Caco-2 (cell line): Measurements from ENCODE around the gene DPCD. TPM values are rescaled to one million over a fixed set of nuclear protein-coding genes. Genes with fewer than 3 reads are reported as not detected.

Source experiments
- BruUV-seq: library from RNA; stranded (reverse); fragments of 400-500 nt; replicated peaks from 2 replicates; lab custom pipeline; 2021; lab: Mats Ljungman, UMichigan
- CTCF ChIA-PET: fragments of 300-600 bp; sonication (Branson Sonifier 250); formaldehyde crosslinking; loops from one replicate; lab custom pipeline; 2022; ENCODE audit warnings: antibody characterized with exemption; lab: Charles Lee
- POLR2A ChIA-PET: fragments of 300-600 bp; sonication (Branson Sonifier 250); formaldehyde crosslinking; loops from one replicate; lab custom pipeline; 2022; ENCODE audit warnings: antibody characterized with exemption; lab: Charles Lee
- DNase-seq, 2 experiments: peaks; one replicate each; pipeline versions ENCODE4 v3.0.0 to v3.0.0-alpha.2; 2020 to 2022
- H3K27me3 ChIP-seq: replicated peaks from 2 replicates; pipeline ENCODE4 v1.6.0; 2011; ENCODE audit warnings: low read length; ENCODE audit not compliant: control insufficient read depth, insufficient read depth
- H3K36me3 ChIP-seq: 2 replicates; pipeline ENCODE4 v1.5.1; 2011; ENCODE audit warnings: low read length; ENCODE audit not compliant: control insufficient read depth, insufficient read depth
- H3K4me1 ChIP-seq: fragments of 250-450 bp; sonication (Bioruptor Pico); 2 replicates; pipeline ENCODE4 v1.5.1; 2020; ENCODE audit warnings: mild to moderate bottlenecking
- H3K4me3 ChIP-seq: 2 replicates; pipeline ENCODE4 v1.5.1; 2011; ENCODE audit warnings: low read depth, mild to moderate bottlenecking, control low read depth, low read length
- H3K9me3 ChIP-seq: fragments of 250-450 bp; sonication (Bioruptor Pico); 2 replicates; pipeline ENCODE4 v1.5.1; 2020; ENCODE audit warnings: mild to moderate bottlenecking, moderate library complexity
- H3K27ac Mint-ChIP-seq: one replicate; pipeline ENCODE4 v1.8.0; 2022; ENCODE audit warnings: mixed read lengths; ENCODE audit not compliant: unreplicated experiment
- H3K27me3 Mint-ChIP-seq: one replicate; pipeline ENCODE4 v1.8.0; 2022; ENCODE audit warnings: mixed read lengths; ENCODE audit not compliant: insufficient read depth, unreplicated experiment
- H3K36me3 Mint-ChIP-seq: one replicate; pipeline ENCODE4 v1.8.0; 2022; ENCODE audit warnings: mild to moderate bottlenecking, mixed read lengths; ENCODE audit not compliant: insufficient read depth, unreplicated experiment
- H3K4me1 Mint-ChIP-seq: one replicate; pipeline ENCODE4 v1.8.0; 2022; ENCODE audit warnings: low read depth, mixed read lengths; ENCODE audit not compliant: unreplicated experiment
- H3K4me3 Mint-ChIP-seq: one replicate; pipeline ENCODE4 v1.8.0; 2022; ENCODE audit warnings: mild to moderate bottlenecking, moderate library complexity, mixed read lengths; ENCODE audit not compliant: unreplicated experiment
- H3K9me3 Mint-ChIP-seq: one replicate; pipeline ENCODE4 v1.8.0; 2022; ENCODE audit warnings: mixed read lengths; ENCODE audit not compliant: unreplicated experiment
- intact Hi-C: fragments of 100-400 bp; cut with micrococcal nuclease; formaldehyde crosslinking; loops from one replicate; pipeline ENCODE4 v1.10.0; 2022; ENCODE audit not compliant: unreplicated experiment
- total RNA-seq: library from RNA; stranded (reverse); gene quantifications from 2 replicates; pipeline ENCODE4 v1.2.3, GENCODE V29; 2022
- TF ChIP-seq, protein P1 (sequence below), 2 experiments: fragments of 200-600 bp in 1 of 2; IDR thresholded peaks; 1 replicate in 1 of 2; 2 replicates in 1 of 2; pipeline versions ENCODE4 v1.5.1 to v1.8.0; 2011 to 2022; ENCODE audit warnings: antibody characterized with exemption in 1 of 2, control low read depth in 1 of 2, inconsistent platforms in 1 of 2, low read depth in 1 of 2, low read length in 1 of 2, mild to moderate bottlenecking in 1 of 2, moderate library complexity in 1 of 2; ENCODE audit not compliant: insufficient read depth in 1 of 2, severe bottlenecking in 1 of 2, unreplicated experiment in 1 of 2

DPCD gene
- total RNA-seq, 1 experiment from 2014 or later: 13.1 TPM

DNA sequence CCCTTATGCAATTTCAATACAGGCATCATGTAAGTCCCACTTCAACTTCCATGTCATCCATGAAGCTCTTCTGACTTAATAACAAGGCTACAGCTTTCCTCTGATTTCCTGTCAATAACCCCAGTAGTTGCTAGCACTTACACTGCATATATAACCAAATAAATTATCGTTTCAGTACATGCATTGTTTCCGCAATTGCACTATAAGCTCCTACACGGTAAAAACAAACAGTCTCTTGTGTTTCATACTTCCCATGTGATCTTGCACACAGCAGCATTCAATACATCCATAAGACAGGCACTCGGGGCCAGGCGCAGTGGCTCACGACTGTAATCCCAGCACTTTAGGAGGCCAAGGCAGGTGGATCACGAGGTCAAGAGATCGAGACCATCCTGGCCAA is 65.4 kb downstream of the DPCD start:
- ChIA-PET POLR2A (no interaction called here), CTCF (no interaction called here)
- Histone ChIP-seq H3K4me3 (no peak overlapping the region), H3K27me3 (no peaks in the 10 kb centered on the region), H3K9me3 (no peaks in the 10 kb centered on the region), H3K4me1 (no peaks in the 10 kb centered on the region), H3K36me3 (no peaks in the 10 kb centered on the region)
- no peaks in the 10 kb centered on the region for H3K4me1 Mint-ChIP-seq
- BruUV-seq: no TSS peak
- H3K27ac Mint-ChIP-seq: no peak overlapping the region
- DNase-seq: no peak
- TF ChIP-seq, protein P1, sequence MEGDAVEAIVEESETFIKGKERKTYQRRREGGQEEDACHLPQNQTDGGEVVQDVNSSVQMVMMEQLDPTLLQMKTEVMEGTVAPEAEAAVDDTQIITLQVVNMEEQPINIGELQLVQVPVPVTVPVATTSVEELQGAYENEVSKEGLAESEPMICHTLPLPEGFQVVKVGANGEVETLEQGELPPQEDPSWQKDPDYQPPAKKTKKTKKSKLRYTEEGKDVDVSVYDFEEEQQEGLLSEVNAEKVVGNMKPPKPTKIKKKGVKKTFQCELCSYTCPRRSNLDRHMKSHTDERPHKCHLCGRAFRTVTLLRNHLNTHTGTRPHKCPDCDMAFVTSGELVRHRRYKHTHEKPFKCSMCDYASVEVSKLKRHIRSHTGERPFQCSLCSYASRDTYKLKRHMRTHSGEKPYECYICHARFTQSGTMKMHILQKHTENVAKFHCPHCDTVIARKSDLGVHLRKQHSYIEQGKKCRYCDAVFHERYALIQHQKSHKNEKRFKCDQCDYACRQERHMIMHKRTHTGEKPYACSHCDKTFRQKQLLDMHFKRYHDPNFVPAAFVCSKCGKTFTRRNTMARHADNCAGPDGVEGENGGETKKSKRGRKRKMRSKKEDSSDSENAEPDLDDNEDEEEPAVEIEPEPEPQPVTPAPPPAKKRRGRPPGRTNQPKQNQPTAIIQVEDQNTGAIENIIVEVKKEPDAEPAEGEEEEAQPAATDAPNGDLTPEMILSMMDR (IDR thresholded peaks at IDR 0.05; ENCODE audit: insufficient read depth in 1 of 2, low read depth in 1 of 2, low read length in 1 of 2, severe bottlenecking in 1 of 2, unreplicated experiment in 1 of 2): no peak
- intact Hi-C loops: no loop called here
- H3K27me3 Mint-ChIP-seq: no peaks in the 10 kb centered on the region
- peaks cover 6% of the 10 kb centered on the region for H3K36me3 Mint-ChIP-seq
- no peak overlapping the region for H3K4me3 Mint-ChIP-seq
- no peaks in the 10 kb centered on the region for H3K9me3 Mint-ChIP-seq

DNA sequence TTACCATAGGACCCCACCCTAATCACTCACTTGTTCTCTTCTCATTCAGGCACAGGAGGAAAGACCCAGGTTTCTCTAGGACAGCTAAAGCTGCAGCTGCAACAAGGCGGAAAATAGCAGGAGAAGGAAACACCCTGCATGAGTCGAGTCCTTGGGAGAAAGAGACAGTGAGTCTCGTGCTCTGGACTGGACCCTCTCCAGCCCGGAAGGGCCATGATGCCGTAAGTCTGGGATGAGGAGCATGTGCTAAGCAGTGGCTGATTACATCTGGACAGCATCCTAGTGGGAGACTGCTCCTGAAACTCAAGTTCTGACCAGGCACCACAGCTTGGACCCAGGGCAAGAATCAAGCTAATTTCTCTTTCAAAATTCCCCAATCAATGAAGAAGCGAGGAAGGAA is 67.4 kb downstream of the DPCD start:
- peaks cover 6% of the 10 kb centered on the region for H3K36me3 Mint-ChIP-seq
- H3K27me3 Mint-ChIP-seq: no peaks in the 10 kb centered on the region
- H3K9me3 Mint-ChIP-seq: no peaks in the 10 kb centered on the region
- ChIA-PET POLR2A (no interaction called here), CTCF (no interaction called here)
- Histone ChIP-seq H3K4me3 (no peak overlapping the region), H3K4me1 (no peaks in the 10 kb centered on the region), H3K36me3 (no peaks in the 10 kb centered on the region), H3K9me3 (no peaks in the 10 kb centered on the region), H3K27me3 (no peaks in the 10 kb centered on the region)
- H3K4me1 Mint-ChIP-seq: no peaks in the 10 kb centered on the region
- TF ChIP-seq, protein P1 (IDR thresholded peaks at IDR 0.05; ENCODE audit: insufficient read depth in 1 of 2, low read depth in 1 of 2, low read length in 1 of 2, severe bottlenecking in 1 of 2, unreplicated experiment in 1 of 2): no peak
- no peak for DNase-seq
- BruUV-seq: no TSS peak
- H3K27ac Mint-ChIP-seq: no peak overlapping the region
- intact Hi-C loops: no loop called here
- no peak overlapping the region for H3K4me3 Mint-ChIP-seq

DNA sequence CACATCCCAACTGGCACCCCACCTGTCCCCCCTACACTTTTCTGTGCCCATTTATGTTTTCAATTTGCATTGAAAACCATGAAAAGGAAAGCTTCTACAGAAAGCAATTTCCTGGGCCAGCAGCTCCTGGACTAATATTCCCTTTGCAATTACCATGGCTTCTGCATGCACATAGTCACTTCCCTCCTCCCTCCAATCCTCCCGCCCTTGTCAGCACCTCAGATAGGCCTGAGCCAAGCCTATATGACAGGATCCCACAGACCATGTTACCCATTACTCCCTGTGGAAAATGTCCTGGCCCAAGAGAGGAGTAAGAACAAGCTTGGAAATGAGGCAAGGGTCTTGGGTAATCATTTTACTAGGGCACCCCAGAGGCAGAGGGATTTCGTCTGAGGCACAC is 68.8 kb downstream of the DPCD start:
- BruUV-seq: no TSS peak
- Mint-ChIP-seq H3K36me3 (peaks cover 6% of the 10 kb centered on the region), H3K4me3 (no peak overlapping the region), H3K27ac (no peak overlapping the region), H3K4me1 (no peaks in the 10 kb centered on the region), H3K9me3 (no peaks in the 10 kb centered on the region), H3K27me3 (no peaks in the 10 kb centered on the region)
- Histone ChIP-seq H3K27me3 (no peaks in the 10 kb centered on the region), H3K4me3 (no peak overlapping the region), H3K9me3 (no peaks in the 10 kb centered on the region), H3K4me1 (no peaks in the 10 kb centered on the region), H3K36me3 (no peaks in the 10 kb centered on the region)
- TF ChIP-seq, protein P1 (IDR thresholded peaks at IDR 0.05; ENCODE audit: insufficient read depth in 1 of 2, low read depth in 1 of 2, low read length in 1 of 2, severe bottlenecking in 1 of 2, unreplicated experiment in 1 of 2): no peak
- ChIA-PET CTCF (interaction anchor here (0.6 kb wide), 1 partner anchor 188 kb away, joined by 3 read pairs; no protein-coding TSS in a partner anchor), POLR2A (no interaction called here)
- intact Hi-C loops: no loop called here
- no peak for DNase-seq
